Embryonic facial prominence (tissue), 1 donor: ENCODE measurements around the gene MAN2A2.
"Not testable (repeated sequence)": the region's sequence is repeated elsewhere in the genome, so short reads cannot be mapped to it uniquely, and the experiment has no call there.

Experiments
- DNase-seq: peaks from one replicate; pipeline ENCODE4 v3.0.0-alpha.2; 2016; ENCODE audit errors: extremely low spot score

The MAN2A2 gene

DNA sequence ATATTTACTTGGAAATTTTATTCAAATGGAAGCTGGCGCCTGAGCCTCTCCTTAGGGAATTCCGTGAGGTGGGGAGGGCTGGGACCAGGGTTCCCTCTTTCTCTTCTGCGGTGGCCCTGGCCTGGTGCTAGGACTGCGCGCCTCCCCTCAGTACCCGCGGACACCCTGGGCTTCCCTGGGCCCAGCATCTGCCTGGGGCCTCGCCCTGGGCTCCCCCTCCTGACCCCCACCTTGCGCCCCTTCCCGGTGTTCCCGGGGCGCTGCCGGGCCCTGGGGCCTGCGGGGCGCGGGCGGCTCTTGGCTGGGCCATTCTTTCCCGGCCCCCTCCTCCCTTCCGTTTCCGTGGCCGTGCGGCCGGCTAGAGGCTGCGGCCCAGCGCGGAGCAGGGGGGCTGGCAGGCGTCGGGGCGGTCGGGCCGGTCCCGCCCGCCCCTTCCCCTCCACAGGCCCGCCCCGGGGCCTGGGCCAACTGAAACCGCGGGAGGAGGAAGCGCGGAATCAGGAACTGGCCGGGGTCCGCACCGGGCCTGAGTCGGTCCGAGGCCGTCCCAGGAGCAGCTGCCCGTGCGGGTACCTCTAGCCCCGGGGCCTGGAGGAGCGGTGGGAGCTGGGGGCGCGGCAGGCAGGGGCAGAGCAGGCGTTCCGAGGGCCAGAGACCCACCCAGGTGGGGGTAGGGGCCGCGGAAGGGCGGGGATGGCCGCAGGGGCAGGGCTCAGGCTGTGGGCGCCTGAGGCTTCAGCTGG lies 19.0 kb upstream of the MAN2A2 start, which contains the start of gene FES:
Gene FES, plus strand, starts transcription at position 529 of the 743 bp plus-strand sequence. CDS start 542 bp downstream, outside the sequence.
- DNase-seq: no peak

DNA sequence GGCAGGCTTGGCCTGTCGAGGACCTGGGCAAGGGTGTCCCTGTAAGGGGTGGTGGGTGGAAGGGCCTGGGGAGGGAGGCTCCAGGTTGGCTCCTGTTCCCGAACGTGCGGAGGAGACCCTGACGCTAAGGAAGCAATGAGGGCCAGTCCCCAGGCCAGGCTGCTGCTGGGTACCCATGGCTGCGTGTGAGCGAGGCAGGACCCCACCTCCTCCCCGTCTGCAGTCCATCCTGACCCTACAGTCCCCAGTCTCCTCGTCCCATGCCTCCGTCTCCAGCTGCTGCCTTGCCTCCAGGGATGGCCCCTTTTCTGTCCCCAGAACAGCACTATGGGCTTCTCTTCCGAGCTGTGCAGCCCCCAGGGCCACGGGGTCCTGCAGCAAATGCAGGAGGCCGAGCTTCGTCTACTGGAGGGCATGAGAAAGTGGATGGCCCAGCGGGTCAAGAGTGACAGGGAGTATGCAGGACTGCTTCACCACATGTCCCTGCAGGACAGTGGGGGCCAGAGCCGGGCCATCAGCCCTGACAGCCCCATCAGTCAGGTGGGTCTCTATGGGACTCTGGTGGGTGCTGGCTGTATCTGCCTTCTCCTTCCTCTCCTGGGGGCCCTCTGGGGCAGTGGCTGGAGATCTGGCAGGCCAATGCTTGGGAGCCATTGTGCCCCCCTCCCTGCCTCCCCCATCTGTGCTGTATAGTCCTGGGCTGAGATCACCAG lies 18.2 kb upstream of the MAN2A2 start:
- no peak for DNase-seq

DNA sequence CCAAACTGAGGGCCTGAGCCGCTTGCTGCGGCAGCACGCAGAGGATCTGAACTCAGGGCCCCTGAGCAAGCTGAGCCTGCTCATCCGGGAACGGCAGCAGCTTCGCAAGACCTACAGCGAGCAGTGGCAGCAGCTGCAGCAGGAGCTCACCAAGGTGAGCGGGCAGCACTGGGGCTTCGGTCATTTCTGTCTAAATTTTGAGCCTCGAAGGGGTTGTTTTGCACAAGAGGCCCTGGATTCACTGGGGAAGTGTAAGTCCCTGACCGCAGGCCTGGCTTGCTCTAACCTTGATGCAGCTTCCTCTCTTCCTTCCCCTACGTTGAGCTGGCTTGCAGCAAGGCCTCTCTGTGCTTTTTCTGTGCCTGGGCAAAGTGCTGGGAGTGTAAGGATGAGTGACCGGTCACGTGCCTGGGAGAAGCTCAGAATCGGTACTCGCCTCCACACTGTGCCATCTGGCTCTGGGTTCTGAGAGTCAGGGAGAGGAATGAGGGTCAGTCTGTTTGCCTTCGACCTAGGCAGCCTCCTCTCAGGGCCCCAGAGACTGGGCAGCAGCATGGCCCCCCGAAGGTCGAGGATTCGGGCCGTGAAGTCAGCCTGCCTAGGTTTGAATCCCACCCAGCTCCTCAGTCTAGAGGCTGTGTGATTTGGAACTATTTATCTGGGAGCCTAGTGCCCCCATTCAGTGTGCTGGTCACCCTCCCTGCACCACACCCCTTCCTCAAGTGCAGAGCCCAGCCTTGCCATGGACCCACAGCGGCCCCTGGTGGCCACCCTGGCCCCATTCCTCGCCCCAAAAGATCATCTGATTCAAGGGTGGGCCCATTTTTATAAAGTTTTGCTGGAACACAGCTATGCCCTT lies 17.4 kb upstream of the MAN2A2 start:
- no peak for DNase-seq

DNA sequence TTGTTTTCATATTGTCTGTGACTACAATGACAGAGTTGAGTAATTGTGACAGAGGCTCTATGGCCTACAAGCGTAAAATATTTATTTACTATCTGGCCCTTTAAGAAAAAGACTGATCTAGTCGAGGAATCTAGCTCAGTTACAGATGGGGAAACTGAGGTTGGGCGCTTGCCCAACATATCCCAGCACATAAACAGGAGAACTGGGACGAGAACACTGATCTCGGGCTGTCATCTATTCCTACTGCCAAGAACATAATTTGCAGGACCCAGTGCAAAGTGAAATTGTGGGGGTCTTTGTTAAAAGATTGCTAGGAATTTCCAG lies 16.8 kb upstream of the MAN2A2 start:
- DNase-seq: no peak

DNA sequence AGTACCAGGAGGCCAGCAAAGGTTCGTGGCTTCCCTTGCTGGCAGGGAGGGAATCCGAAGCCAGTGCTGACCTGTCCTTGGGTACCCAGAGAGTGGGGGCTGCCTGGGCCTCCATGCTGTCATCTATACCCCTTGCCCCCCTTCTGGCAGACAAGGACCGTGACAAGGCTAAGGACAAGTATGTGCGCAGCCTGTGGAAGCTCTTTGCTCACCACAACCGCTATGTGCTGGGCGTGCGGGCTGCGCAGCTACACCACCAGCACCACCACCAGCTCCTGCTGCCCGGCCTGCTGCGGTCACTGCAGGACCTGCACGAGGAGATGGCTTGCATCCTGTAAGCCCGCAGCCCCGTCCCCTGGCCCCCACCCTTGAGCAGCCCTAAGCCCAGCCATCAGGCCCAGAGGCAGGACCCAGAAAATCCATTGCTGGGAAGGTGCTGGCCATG lies 16.0 kb upstream of the MAN2A2 start:
- no peak for DNase-seq

DNA sequence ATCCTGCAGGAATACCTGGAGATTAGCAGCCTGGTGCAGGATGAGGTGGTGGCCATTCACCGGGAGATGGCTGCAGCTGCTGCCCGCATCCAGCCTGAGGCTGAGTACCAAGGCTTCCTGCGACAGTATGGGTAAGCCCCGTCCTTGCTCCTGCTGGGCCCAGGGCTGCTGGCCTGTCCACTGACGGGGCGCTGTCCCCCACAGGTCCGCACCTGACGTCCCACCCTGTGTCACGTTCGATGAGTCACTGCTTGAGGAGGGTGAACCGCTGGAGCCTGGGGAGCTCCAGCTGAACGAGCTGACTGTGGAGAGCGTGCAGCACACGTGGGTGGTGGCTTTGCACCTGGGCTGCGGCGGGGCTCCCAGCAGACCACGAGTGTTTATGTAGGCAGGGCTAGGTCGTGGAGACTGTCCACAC lies 13.8 kb upstream of the MAN2A2 start:
- no peak for DNase-seq

DNA sequence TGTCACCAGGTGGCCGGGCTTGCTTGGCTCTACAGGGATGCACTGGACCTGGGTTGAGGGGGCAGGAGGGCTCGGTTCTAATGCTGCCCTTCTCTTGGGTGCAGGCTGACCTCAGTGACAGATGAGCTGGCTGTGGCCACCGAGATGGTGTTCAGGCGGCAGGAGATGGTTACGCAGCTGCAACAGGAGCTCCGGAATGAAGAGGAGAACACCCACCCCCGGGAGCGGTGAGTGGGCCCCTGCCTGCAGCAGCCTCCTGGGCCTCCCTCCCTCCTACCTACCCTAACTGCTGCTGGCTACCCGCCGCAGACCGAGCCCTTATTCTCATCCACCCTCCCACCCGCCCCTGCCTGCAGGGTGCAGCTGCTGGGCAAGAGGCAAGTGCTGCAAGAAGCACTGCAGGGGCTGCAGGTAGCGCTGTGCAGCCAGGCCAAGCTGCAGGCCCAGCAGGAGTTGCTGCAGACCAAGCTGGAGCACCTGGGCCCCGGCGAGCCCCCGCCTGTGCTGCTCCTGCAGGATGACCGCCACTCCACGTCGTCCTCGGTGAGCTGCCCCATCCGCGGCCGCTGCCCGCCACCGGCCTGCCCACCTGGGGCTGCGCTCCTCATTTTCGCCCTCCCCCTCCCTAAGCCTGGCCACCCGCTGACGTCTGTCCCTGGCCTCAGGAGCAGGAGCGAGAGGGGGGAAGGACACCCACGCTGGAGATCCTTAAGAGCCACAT lies 13.2 kb upstream of the MAN2A2 start:
- DNase-seq: no peak

DNA sequence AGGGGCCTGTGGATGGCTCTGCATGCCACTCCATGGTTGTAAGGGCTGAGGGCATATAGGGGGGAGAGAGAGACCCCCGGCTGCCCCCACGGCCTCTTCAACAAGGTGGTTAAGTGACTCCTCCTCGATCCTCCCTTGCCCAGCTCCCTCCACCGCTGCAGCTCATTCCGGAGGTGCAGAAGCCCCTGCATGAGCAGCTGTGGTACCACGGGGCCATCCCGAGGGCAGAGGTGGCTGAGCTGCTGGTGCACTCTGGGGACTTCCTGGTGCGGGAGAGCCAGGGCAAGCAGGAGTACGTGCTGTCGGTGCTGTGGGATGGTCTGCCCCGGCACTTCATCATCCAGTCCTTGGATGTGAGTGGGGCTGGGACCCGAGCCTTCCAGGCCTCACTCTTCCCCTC lies 12.3 kb upstream of the MAN2A2 start:
- DNase-seq: no peak

DNA sequence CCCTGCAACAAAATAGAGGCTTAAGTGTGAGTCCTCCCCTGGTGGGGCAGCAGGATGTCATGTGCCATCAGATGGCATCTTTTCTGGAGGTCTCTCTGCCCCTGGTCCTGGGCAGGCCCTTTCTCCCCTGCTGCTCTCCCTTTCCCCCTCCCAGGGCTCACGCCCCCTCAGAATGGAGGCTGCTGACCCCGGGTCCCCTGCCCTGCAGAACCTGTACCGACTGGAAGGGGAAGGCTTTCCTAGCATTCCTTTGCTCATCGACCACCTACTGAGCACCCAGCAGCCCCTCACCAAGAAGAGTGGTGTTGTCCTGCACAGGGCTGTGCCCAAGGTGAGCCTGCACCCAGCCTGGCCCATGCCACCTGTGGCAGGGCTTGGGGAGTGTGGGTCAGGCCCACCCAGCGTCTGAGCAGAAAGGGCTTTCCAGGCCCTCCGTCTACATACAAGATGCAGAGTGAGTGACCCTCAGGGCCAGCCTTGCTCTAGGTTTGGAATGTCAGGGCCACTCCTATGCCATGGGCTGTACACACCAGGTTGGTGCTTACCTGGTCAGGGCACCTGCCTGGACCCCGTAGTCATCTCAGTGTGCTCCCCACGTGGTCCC lies 11.7 kb upstream of the MAN2A2 start:
- no peak for DNase-seq

DNA sequence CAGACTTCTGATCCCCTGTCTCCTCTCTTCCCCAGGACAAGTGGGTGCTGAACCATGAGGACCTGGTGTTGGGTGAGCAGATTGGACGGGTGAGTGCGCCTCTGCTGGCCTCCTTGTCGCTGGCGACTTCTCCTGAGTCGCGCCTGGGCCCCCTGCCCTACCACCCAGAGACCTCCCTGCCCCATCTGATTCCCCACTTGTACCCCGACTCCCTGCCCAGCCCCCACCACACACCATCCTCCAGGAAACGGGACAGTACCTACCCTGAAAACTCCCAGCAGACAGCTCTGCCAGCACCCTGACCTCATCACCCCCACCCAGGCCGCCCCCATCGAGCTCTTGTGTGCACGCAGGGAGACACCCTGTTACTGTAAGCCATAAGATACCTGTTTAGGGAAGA lies 11.1 kb upstream of the MAN2A2 start:
- DNase-seq: no peak

DNA sequence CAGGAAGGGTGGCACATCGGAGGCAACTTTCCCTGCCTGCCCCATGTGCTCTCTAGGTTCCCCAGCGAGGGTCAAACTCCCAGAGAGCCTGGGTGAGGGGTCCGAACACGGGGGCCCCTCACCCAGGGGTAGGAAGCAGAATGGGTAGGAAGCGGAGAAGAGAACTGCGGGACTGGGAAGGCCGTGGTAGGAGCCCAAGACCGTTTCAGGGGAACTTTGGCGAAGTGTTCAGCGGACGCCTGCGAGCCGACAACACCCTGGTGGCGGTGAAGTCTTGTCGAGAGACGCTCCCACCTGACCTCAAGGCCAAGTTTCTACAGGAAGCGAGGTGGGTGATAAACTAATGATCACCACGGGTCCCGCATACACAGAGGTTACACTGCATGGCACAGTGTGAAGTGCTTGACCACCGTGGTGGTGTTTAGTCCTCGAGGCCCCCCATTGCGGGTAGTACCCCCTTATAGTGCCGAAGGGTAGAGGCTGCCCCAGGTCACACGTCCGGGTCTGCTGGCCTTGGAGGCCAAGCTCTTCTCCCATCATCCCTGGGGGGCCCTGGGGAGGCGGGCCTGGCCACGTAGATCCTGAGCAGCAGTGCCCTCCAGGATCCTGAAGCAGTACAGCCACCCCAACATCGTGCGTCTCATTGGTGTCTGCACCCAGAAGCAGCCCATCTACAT lies 10.5 kb upstream of the MAN2A2 start:
- DNase-seq: no peak

DNA sequence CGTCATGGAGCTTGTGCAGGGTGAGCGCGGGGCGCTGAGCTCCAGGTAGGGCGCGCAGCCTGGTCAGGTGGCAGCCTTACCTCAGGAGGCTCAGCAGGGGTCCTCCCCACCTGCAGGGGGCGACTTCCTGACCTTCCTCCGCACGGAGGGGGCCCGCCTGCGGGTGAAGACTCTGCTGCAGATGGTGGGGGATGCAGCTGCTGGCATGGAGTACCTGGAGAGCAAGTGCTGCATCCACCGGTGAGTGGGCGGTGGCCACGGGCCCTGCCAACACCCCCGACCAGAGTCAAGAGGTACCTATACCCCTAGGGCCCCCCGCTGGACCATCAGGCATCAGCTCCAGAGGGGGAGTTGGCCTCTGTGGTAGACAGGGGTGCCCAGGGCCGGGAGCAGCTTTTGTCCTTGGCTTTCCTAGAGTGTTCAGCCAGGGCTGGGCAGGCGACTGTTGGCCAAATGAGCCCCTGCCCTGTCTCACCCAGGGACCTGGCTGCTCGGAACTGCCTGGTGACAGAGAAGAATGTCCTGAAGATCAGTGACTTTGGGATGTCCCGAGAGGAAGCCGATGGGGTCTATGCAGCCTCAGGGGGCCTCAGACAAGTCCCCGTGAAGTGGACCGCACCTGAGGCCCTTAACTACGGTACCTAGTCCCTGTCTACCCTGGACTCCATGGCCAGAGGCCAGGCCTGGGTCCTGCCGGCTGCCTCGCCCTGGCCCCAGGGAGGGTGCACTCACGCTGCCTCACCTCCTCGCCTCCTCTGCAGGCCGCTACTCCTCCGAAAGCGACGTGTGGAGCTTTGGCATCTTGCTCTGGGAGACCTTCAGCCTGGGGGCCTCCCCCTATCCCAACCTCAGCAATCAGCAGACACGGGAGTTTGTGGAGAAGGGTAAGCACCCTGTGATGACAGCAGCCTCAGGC lies 9.7 kb upstream of the MAN2A2 start:
- DNase-seq: no peak

DNA sequence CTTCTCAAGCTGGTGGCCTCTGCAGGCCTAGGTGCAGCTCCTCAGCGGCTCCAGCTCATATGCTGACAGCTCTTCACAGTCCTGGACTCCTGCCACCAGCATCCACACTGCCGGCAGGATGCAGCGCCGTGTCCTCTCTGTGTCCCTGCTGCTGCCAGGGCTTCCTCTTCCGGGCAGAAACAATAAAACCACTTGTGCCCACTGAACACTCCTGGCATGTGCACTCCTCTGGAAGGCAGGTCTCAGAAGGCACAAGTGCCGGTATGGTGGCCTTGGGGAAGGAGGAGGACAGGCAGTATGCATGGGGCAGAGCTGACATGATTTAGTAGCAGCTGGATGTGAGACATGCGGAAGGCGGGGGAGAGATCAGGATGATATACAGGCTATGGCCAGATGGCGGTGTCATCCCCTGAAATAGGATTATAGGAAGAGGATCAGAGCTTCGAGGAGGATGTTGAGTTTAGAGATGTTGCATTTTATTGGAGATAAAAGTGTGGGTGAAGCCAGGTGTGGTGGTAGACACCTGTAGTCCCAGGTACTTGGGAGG lies 7.5 kb upstream of the MAN2A2 start:
- DNase-seq: no peak

DNA sequence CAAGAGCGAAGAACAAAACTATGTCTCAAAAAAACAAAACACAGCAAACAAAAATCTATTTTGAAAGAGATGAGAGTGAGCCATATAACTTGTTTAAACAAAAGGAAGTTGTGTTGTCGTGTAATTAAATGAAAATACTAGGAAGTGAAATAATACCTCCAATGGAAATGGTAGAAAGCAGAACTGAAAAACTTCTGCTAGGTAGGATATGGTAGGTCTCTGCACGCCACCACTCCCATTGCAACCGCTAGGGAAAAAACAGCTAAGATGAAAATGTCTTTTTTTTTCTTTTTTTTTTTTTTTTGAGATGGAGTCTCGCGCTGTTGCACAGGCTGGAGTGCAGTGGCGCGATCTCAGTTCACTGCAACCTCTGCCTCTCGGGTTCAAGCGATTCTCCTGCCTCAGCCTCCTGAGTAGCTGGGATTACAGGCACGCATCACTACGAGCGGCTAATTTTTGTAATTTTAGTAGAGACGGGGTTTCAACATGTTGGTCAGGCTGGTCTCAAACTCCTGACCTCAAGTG lies 5.9 kb upstream of the MAN2A2 start:
- not testable (repeated sequence) for DNase-seq

DNA sequence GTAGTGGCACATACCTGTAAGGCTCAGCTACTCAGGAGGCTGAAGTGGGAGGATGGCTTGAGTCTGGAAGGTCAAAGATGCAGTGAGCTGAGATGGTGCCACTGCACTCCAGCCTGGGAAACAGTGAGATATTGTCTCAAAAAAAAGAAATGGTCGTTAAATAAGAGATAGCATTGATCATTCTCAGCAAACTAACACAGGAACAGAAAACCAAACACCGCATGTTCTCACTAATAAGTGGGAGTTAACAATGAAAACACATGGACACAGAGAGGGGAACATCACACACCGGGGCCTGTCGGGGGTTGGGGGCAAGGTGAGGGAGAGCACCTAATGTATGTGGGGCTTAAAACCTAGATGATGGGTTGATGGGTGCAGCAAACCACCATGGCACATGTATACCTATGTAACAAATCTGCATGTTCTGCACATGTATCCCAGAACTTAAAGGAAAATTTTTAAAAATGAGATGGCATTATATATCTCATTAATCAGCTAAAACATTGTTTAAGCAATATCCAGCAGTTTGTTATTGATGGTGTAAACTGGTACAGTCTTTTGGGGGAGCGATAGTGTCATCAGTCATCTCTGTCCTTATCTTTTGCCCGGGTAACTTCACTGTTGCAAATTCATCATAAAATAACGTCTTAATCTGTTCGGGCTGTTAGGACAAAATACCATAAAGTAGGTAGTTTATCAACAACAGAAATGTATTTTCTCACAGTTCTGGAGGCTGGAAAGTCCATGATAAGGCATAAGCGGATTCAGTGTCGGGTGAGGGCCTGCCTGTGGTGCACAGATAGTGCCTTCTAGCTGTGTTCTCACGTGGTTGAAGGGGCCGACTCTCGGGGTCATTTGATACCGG lies 1.7 kb upstream of the MAN2A2 start:
- no peak for DNase-seq

DNA sequence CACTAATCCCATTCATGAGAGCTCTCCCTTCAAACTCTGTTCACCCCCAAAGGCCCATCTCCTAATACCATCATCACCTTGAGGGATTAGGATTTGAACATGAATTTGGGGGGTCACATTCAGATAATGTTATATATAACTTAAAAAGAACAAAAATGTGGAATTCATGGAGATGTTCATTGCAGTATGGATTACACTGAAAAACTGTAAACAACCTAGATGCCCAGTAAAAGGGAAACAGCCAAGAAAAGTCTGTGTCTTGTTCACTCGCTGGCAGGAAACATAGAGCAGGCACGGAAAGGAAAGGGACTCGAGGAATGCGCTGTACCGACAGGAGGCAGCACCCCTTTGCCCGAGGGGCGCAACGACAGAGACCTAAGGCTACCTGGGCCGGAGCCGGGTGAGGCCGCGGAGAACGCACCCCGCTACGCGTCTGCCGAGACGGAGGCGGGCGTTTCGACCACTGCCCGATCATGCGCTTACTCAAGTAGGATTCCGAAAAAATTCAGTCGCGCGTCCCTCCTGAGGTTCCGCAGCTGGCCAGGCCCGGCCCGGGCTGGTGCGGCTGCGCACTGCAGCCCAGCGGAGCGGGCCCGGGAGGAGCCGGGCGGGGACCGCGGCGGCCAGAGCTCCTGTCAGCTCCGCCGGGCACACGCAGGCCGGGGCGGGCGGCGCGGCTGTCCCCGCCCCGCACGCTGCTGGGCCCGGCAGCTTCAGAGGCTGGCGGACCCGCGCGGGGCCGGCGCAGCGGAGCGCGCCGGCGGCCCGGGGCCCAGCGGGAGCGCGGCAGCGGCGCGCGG lies 862 bp upstream of the MAN2A2 start:
- DNase-seq: no peak
